IMR-90 (cell line): Measurements from ENCODE around the gene HAND1. TPM values are rescaled to one million over a fixed set of nuclear protein-coding genes. Genes with fewer than 3 reads are reported as not detected.

Experiments used
- ATAC-seq: fragments of 200-7000 bp; cut with Tn5 transposase; 2 replicates; pipeline ENCODE4 v1.9.1; 2020; ENCODE audit warnings: low read depth, mild to moderate bottlenecking, moderate library complexity
- BruUV-seq: library from RNA; stranded (reverse); fragments of 400-500 nt; replicated peaks from 2 replicates; lab custom pipeline; 2021; lab: Mats Ljungman, UMichigan
- CTCF ChIA-PET: fragments of 300-600 bp; formaldehyde crosslinking; extraction: SDS; loops from one replicate; lab custom pipeline; 2021; ENCODE audit warnings: antibody characterized with exemption; lab: Yijun Ruan, JAX
- POLR2A ChIA-PET: fragments of 300-600 bp; sonication (Branson Sonifier 250); formaldehyde crosslinking; loops from one replicate; lab custom pipeline; 2022; ENCODE audit warnings: antibody characterized with exemption; ENCODE audit not compliant: unreplicated experiment; lab: Charles Lee
- DNase-seq: peaks from one replicate; pipeline ENCODE4 v3.0.0; 2013
- H2AFZ ChIP-seq: replicated peaks from 2 replicates; pipeline ENCODE3; 2013; ENCODE audit warnings: low read length, mild to moderate bottlenecking; ENCODE audit not compliant: poor library complexity
- H2AK5ac ChIP-seq: 2 replicates; pipeline ENCODE4 v1.6.1; 2013; ENCODE audit warnings: low read depth, low read length, inconsistent platforms
- H2AK9ac ChIP-seq: replicated peaks from 2 replicates; pipeline ENCODE3; 2013; ENCODE audit warnings: mild to moderate bottlenecking, low read depth, low read length, moderate library complexity; ENCODE audit not compliant: poor library complexity
- H2BK120ac ChIP-seq: 2 replicates; pipeline ENCODE4 v1.6.1; 2013; ENCODE audit warnings: low read depth, low read length, inconsistent platforms
- H2BK15ac ChIP-seq: 3 replicates; pipeline ENCODE4 v1.6.1; 2013; ENCODE audit warnings: low read depth, low read length, inconsistent platforms
- H2BK20ac ChIP-seq: 2 replicates; pipeline ENCODE4 v1.6.1; 2013; ENCODE audit warnings: low read depth, mild to moderate bottlenecking, inconsistent platforms, low read length, moderate library complexity
- H2BK5ac ChIP-seq: 2 replicates; pipeline ENCODE4 v1.6.1; 2013; ENCODE audit warnings: mild to moderate bottlenecking, low read depth, low read length, inconsistent platforms; ENCODE audit not compliant: poor library complexity, severe bottlenecking
- H3K14ac ChIP-seq: replicated peaks from 2 replicates; pipeline ENCODE4 v1.6.1; 2013; ENCODE audit warnings: low read depth, low read length, inconsistent platforms
- H3K18ac ChIP-seq: 2 replicates; pipeline ENCODE4 v1.6.1; 2013; ENCODE audit warnings: low read depth, low read length, control low read depth
- H3K23ac ChIP-seq: 2 replicates; pipeline ENCODE4 v1.6.1; 2013; ENCODE audit warnings: low read depth, low read length, inconsistent platforms
- H3K27ac ChIP-seq: 2 replicates; pipeline ENCODE4 v1.5.1; 2013; ENCODE audit warnings: mild to moderate bottlenecking, control low read depth, low read length; ENCODE audit not compliant: insufficient read depth
- H3K27me3 ChIP-seq: 2 replicates; pipeline ENCODE4 v1.6.1; 2013; ENCODE audit warnings: low read length; ENCODE audit not compliant: control insufficient read depth, insufficient read depth
- H3K36me3 ChIP-seq: 2 replicates; pipeline ENCODE4 v1.6.1; 2013; ENCODE audit warnings: low read length, mixed read lengths; ENCODE audit not compliant: control insufficient read depth, insufficient read depth
- H3K4ac ChIP-seq: 2 replicates; pipeline ENCODE4 v1.6.1; 2013; ENCODE audit warnings: low read depth, low read length, inconsistent platforms
- H3K4me1 ChIP-seq: 2 replicates; pipeline ENCODE4 v1.6.1; 2013; ENCODE audit warnings: low read length, mixed read lengths; ENCODE audit not compliant: control insufficient read depth, insufficient read depth
- H3K4me2 ChIP-seq: 2 replicates; pipeline ENCODE4 v1.6.1; 2013; ENCODE audit warnings: low read depth, mild to moderate bottlenecking, control low read depth, low read length, moderate library complexity
- H3K4me3 ChIP-seq: 2 replicates; pipeline ENCODE4 v1.5.1; 2013; ENCODE audit warnings: low read depth, mild to moderate bottlenecking, control low read depth, low read length, moderate library complexity; ENCODE audit not compliant: insufficient read depth
- H3K56ac ChIP-seq: 2 replicates; pipeline ENCODE4 v1.6.1; 2013; ENCODE audit warnings: low read length, inconsistent platforms; ENCODE audit not compliant: insufficient read depth; ENCODE audit errors: extremely low read depth
- H3K79me1 ChIP-seq, 2 experiments: 2 replicates each; pipeline ENCODE4 v1.6.1; 2013; ENCODE audit warnings: low read length in 2 of 2, inconsistent platforms in 1 of 2, low read depth in 1 of 2
- H3K9ac ChIP-seq: 2 replicates; pipeline ENCODE4 v1.6.1; 2013; ENCODE audit warnings: low read depth, low read length, control low read depth
- H3K9me1 ChIP-seq: 2 replicates; pipeline ENCODE4 v1.6.1; 2013; ENCODE audit warnings: low read length, inconsistent platforms; ENCODE audit not compliant: insufficient read depth
- H3K9me3 ChIP-seq: 2 replicates; pipeline ENCODE4 v1.6.1; 2013; ENCODE audit warnings: low read length; ENCODE audit not compliant: control insufficient read depth, insufficient read depth
- H4K20me1 ChIP-seq: 2 replicates; pipeline ENCODE4 v1.6.1; 2013; ENCODE audit warnings: low read length, inconsistent platforms; ENCODE audit not compliant: insufficient read depth
- H4K5ac ChIP-seq: 2 replicates; pipeline ENCODE4 v1.6.1; 2013; ENCODE audit warnings: mild to moderate bottlenecking, low read depth, low read length, control low read depth
- H4K8ac ChIP-seq, 2 experiments: 2 replicates each; pipeline ENCODE4 v1.6.1; 2013; ENCODE audit warnings: low read depth in 2 of 2, low read length in 2 of 2, control low read depth in 1 of 2, inconsistent platforms in 1 of 2
- H4K91ac ChIP-seq: 2 replicates; pipeline ENCODE4 v1.6.1; 2013; ENCODE audit warnings: low read depth, low read length, inconsistent platforms; ENCODE audit not compliant: insufficient read depth
- BHLHE40 ChIP-seq: fragments of 150-350 bp; IDR thresholded peaks from 2 replicates; pipeline ENCODE4 v1.6.1; 2016; ENCODE audit warnings: mild to moderate bottlenecking, low read depth, low read length
- CEBPB ChIP-seq: IDR thresholded peaks from 2 replicates; pipeline ENCODE4 v1.6.1; 2012; ENCODE audit warnings: low read depth, low read length, improper control_type of control experiment
- CTCF ChIP-seq: conservative IDR thresholded peaks from 2 replicates; pipeline ENCODE4 v1.5.1; 2012; ENCODE audit warnings: mild to moderate bottlenecking, low read depth, low read length, improper control_type of control experiment
- ELK1 ChIP-seq: fragments of 150-350 bp; IDR thresholded peaks from 2 replicates; pipeline ENCODE4 v1.6.1; 2016; ENCODE audit warnings: low read depth, mild to moderate bottlenecking, low read length, moderate library complexity, borderline replicate concordance
- FOS ChIP-seq: fragments of 150-350 bp; IDR thresholded peaks from 2 replicates; pipeline ENCODE4 v1.6.1; 2016; ENCODE audit warnings: low read depth, low read length
- MAFK ChIP-seq: IDR thresholded peaks from 2 replicates; pipeline ENCODE4 v1.6.1; 2012; ENCODE audit warnings: low read depth, low read length, improper control_type of control experiment
- MAZ ChIP-seq: IDR thresholded peaks from 2 replicates; pipeline ENCODE4 v1.6.1; 2012; ENCODE audit warnings: low read depth, mild to moderate bottlenecking, low read length, improper control_type of control experiment, moderate library complexity, borderline replicate concordance
- MXI1 ChIP-seq: IDR thresholded peaks from 2 replicates; pipeline ENCODE4 v1.6.1; 2012; ENCODE audit warnings: low read depth, mild to moderate bottlenecking, low read length, moderate library complexity, borderline replicate concordance
- NFE2L2 ChIP-seq: fragments of 150-350 bp; IDR thresholded peaks from 2 replicates; pipeline ENCODE4 v1.6.1; 2016; ENCODE audit warnings: low read depth, mild to moderate bottlenecking, low read length
- USF2 ChIP-seq: fragments of 150-350 bp; IDR thresholded peaks from 2 replicates; pipeline ENCODE4 v1.6.1; 2017; ENCODE audit warnings: mild to moderate bottlenecking, antibody characterized with exemption, low read length, low read depth
- WGBS, 2 experiments: methylation state at CpG; one replicate each; pipeline versions ENCODE4 v1.1.5 to v1.1.7; 2013; ENCODE audit warnings: missing lambda C conversion rate in 2 of 2; ENCODE audit not compliant: insufficient read length in 1 of 2; ENCODE audit errors: extremely low coverage in 2 of 2; 5-methylcytosine and 5-hydroxymethylcytosine counted together
- dilution Hi-C: fragments of 300-500 bp; cut with HindIII; formaldehyde crosslinking; loops from one replicate; pipeline ENCODE4 v1.14.3; 2018; ENCODE audit warnings: low sequenced_read_pairs; ENCODE audit not compliant: unreplicated experiment
- in situ Hi-C: fragments of 300-500 bp; cut with MboI; formaldehyde crosslinking; loops from 3 replicates; pipeline ENCODE4 v1.14.3; 2019; ENCODE audit warnings: low sequenced_read_pairs, inconsistent platforms, mixed read lengths
- intact Hi-C: fragments of 100-400 bp; cut with micrococcal nuclease; formaldehyde crosslinking; loops from 2 replicates; pipeline ENCODE4 v1.10.0; 2022
- polyA plus RNA-seq, 3 experiments: library from polyadenylated mRNA; depleted of rRNA; stranded (reverse); fragments of >200 nt; gene quantifications; 2 replicates each; pipeline ENCODE4 v1.2.3, GENCODE V29; 2012; ENCODE audit warnings: low replicate concordance in 1 of 3
- total RNA-seq: library from RNA; depleted of rRNA; stranded (reverse); fragments of >200 nt; gene quantifications from 2 replicates; pipeline ENCODE4 v1.2.3, GENCODE V29; 2012

Gene HAND1
- total and polyA plus RNA-seq, 2 of the 4 experiments (the other 2 are of a cell fraction): not detected

GRCh38 chr5:154479160-154479943 lies 1.3 kb upstream of the HAND1 start (continued):
- no peak for TF ChIP-seq USF2

GRCh38 chr5:154478752-154479159 lies 729 bp upstream of the HAND1 start:
- no peak overlapping the region for H3K27ac ChIP-seq
- H3K4ac ChIP-seq: no peak overlapping the region
- H3K56ac ChIP-seq: no peak overlapping the region
- H4K91ac ChIP-seq: no peak overlapping the region
- H4K8ac ChIP-seq: no peak overlapping the region
- POLR2A ChIA-PET: interaction anchor here (0.6 kb wide), 1 partner anchor 135 kb away, joined by 4 read pairs; no protein-coding TSS in a partner anchor
- H4K20me1 ChIP-seq: peaks cover 14% of the 10 kb centered on the region; the same call in 1 of the 2 replicates
- H3K4me1 ChIP-seq: peaks cover 2% of the 10 kb centered on the region; the same call in 1 of the 2 replicates
- H3K18ac ChIP-seq: no peak overlapping the region
- in situ Hi-C loops (no loop called here), intact Hi-C loops (no loop called here), dilution Hi-C loops (no loop called here)
- CTCF ChIA-PET: no interaction called here
- no peak overlapping the region for H3K9ac ChIP-seq
- no peaks in the 10 kb centered on the region for H3K9me1 ChIP-seq
- no peak overlapping the region for H2AK9ac ChIP-seq
- H3K23ac ChIP-seq: no peak overlapping the region
- no peaks in the 10 kb centered on the region for H3K79me1 ChIP-seq
- no peak overlapping the region for H2AFZ ChIP-seq
- no peak overlapping the region for H2BK15ac ChIP-seq
- H3K4me2 ChIP-seq: no peak overlapping the region; the same call in 1 of the 2 replicates
- H3K4me3 ChIP-seq: no peak overlapping the region
- no peak overlapping the region for H2AK5ac ChIP-seq
- no peak overlapping the region for H3K14ac ChIP-seq
- no peaks in the 10 kb centered on the region for H3K36me3 ChIP-seq
- ATAC-seq (no peak), DNase-seq (no peak)
- peaks cover 5% of the 10 kb centered on the region; the same call in 1 of the 2 replicates for H3K9me3 ChIP-seq
- no peak overlapping the region for H4K5ac ChIP-seq
- H2BK120ac ChIP-seq: no peak overlapping the region
- H2BK5ac ChIP-seq: no peak overlapping the region
- BruUV-seq: no TSS peak
- H2BK20ac ChIP-seq: no peak overlapping the region
- no CpG with 5 or more reads among the region's 27 CpGs for WGBS, 2 experiments
- peaks cover 99% of the 10 kb centered on the region for H3K27me3 ChIP-seq
- TF ChIP-seq MAZ (no peak), FOS (no peak), MAFK (no peak), BHLHE40 (no peak), NFE2L2 (no peak), MXI1 (no peak), USF2 (no peak), CEBPB (no peak), ELK1 (no peak), CTCF (no peak)
